Gastrocnemius medialis (tissue), 4 donors: ENCODE measurements around the gene FALEC. TPM values are rescaled to one million over a fixed set of nuclear protein-coding genes. Genes with fewer than 3 reads are reported as not detected.

ENCODE experiments used
- ATAC-seq, 2 donors: fragments of 150-250 bp; one replicate each; pipeline ENCODE4 v1.9.1; 2016
- DNase-seq, 2 donors: peaks; one replicate each; pipeline ENCODE4 v3.0.0-alpha.2; 2019
- H3K27ac ChIP-seq, 4 donors: fragments of 200-600 bp; sonication (generic); 1 replicate in 1 of 4; 2 replicates in 3 of 4; pipeline ENCODE4 v1.5.1; 2016 to 2018; ENCODE audit warnings: mild to moderate bottlenecking in 2 of 4, moderate library complexity in 1 of 4
- H3K27me3 ChIP-seq, 3 donors: fragments of 200-600 bp; sonication (generic) in 2 of 3; 1 replicate in 1 of 3; 2 replicates in 2 of 3; pipeline versions ENCODE4 v1.5.1 to v1.6.0; 2016 to 2019; ENCODE audit warnings: mild to moderate bottlenecking in 1 of 3, moderate library complexity in 1 of 3
- H3K36me3 ChIP-seq, 2 donors: fragments of 200-600 bp; sonication (generic) in 1 of 2; one replicate each; pipeline ENCODE4 v1.5.1; 2017 to 2018
- H3K4me1 ChIP-seq, 2 donors: fragments of 200-600 bp; sonication (generic) in 1 of 2; one replicate each; pipeline ENCODE4 v1.5.1; 2016 to 2017; ENCODE audit warnings: mild to moderate bottlenecking in 2 of 2
- H3K4me3 ChIP-seq, 4 donors: fragments of 200-600 bp; sonication (generic) in 3 of 4; 1 replicate in 1 of 4; 2 replicates in 3 of 4; pipeline ENCODE4 v1.5.1; 2016 to 2019; ENCODE audit warnings: mild to moderate bottlenecking in 2 of 4
- H3K9me3 ChIP-seq, 3 donors: fragments of 200-600 bp; sonication (generic) in 2 of 3; 1 replicate in 1 of 3; 2 replicates in 2 of 3; pipeline ENCODE4 v1.5.1; 2016 to 2019
- CTCF ChIP-seq, 5 experiments: fragments of 450-650 bp in 3 of 5; fragments of 200-600 bp in 2 of 5; sonication (generic) in 2 of 5; IDR thresholded peaks in 4 of 5; conservative IDR thresholded peaks in 1 of 5; 1 replicate in 4 of 5; 2 replicates in 1 of 5; pipeline ENCODE4 v1.5.1; 2016 to 2019; ENCODE audit warnings: antibody characterized with exemption in 5 of 5, mild to moderate bottlenecking in 3 of 5, moderate library complexity in 3 of 5
- POLR2A ChIP-seq, 2 donors: fragments of 450-650 bp; IDR thresholded peaks; one replicate each; pipeline ENCODE4 v1.6.1; 2017; ENCODE audit warnings: antibody characterized with exemption in 2 of 2, mild to moderate bottlenecking in 2 of 2, moderate library complexity in 2 of 2
- in situ Hi-C, 4 donors: fragments of 200-750 bp; cut with MboI; loops; one replicate each; pipeline versions ENCODE4 v1.15.0 to v1.8.0; 2017; ENCODE audit warnings: low sequenced_read_pairs in 4 of 4
- intact Hi-C: fragments of 100-400 bp; cut with DNase I; formaldehyde crosslinking; loops from one replicate; pipeline ENCODE4 v1.15.1; 2023; ENCODE audit warnings: low total_unique reads
- total RNA-seq, 4 donors: library from RNA; depleted of rRNA; stranded (reverse); fragments of >200 nt; gene quantifications; one replicate each; pipeline versions ENCODE4 v1.1.0 to v1.2.3, GENCODE V29; 2016

Gene FALEC
- total RNA-seq, 4 donors from 2014 or later, result not detected

GRCh38 chr1:150546294-150546937, 30.9 kb downstream of the FALEC start:
- intact Hi-C loops, result no loop called here
- H3K27ac ChIP-seq, result no peak overlapping the region
- no peaks in the 10 kb centered on the region for H3K9me3 ChIP-seq
- H3K4me3 ChIP-seq, result no peak overlapping the region
- ATAC-seq, result no peak
- TF ChIP-seq POLR2A (IDR thresholded peaks at IDR 0.05), result no peak
- TF ChIP-seq CTCF (IDR thresholded peaks at IDR 0.05 in 4 of 5, conservative IDR thresholded peaks at IDR 0.05 in 1 of 5), result no peak
- DNase-seq, result no peak
- H3K36me3 ChIP-seq, result no peaks in the 10 kb centered on the region
- H3K27me3 ChIP-seq, result no peaks in the 10 kb centered on the region
- peaks cover 9 to 13% of the 10 kb centered on the region in 2 donors for H3K4me1 ChIP-seq
- in situ Hi-C loops, result no loop called here

- Histone ChIP-seq H3K4me1 (peaks cover 24 to 29% of the 10 kb centered on the region in 2 donors), H3K4me3 (peak overlapping the region; percentile 62 to 92 (median 70)), H3K9me3 (no peaks in the 10 kb centered on the region), H3K27me3 (no peaks in the 10 kb centered on the region), H3K36me3 (no peaks in the 10 kb centered on the region), H3K27ac (peak overlapping the region; percentile 81 to 92 (median 90))
- in situ Hi-C loops (no loop called here), intact Hi-C loops (no loop called here)
- no peak for TF ChIP-seq CTCF (IDR thresholded peaks at IDR 0.05 in 4 of 5, conservative IDR thresholded peaks at IDR 0.05 in 1 of 5)
- no peak for TF ChIP-seq POLR2A (IDR thresholded peaks at IDR 0.05)
- DNase-seq (no peak), ATAC-seq (no peak)
Measured at GRCh38 chr1:150548324-150548631, 32.7 kb downstream of the FALEC start.

- intact Hi-C loops (no loop called here), in situ Hi-C loops (no loop called here)
- peak within 1 kb of the TSS; percentile 62 to 92 (median 70) for H3K4me3 ChIP-seq
- no peaks in the 10 kb centered on the region for H3K27me3 ChIP-seq
- H3K9me3 ChIP-seq, result no peaks in the 10 kb centered on the region
- ATAC-seq (peak; percentile 57 to 69), DNase-seq (peak in 1 of 2 donors; percentile 74)
- H3K27ac ChIP-seq, result peak within 1 kb of the TSS; percentile 81 to 92 (median 90)
- H3K36me3 ChIP-seq, result no peaks in the 10 kb centered on the region
- peak in 1 of 2 donors; percentile 58 for TF ChIP-seq POLR2A (IDR thresholded peaks at IDR 0.05)
- TF ChIP-seq CTCF (IDR thresholded peaks at IDR 0.05 in 4 of 5, conservative IDR thresholded peaks at IDR 0.05 in 1 of 5), result peak in 4 of 5 experiments; percentile 12 to 39 (median 22)
- peaks cover 28 to 35% of the 10 kb centered on the region in 2 donors for H3K4me1 ChIP-seq
Measured at GRCh38 chr1:150548632-150549495, 33.3 kb downstream of the FALEC start, which contains the start of gene ADAMTSL4. Gene ADAMTSL4, plus strand, starts transcription at chr1:150549408. Its CDS starts 2,881 bp downstream, at chr1:150552289.

- ATAC-seq, result peak; percentile 24 to 27
- no peaks in the 10 kb centered on the region for H3K36me3 ChIP-seq
- intact Hi-C loops (no loop called here), in situ Hi-C loops (no loop called here)
- no peaks in the 10 kb centered on the region for H3K9me3 ChIP-seq
- TF ChIP-seq CTCF (IDR thresholded peaks at IDR 0.05 in 4 of 5, conservative IDR thresholded peaks at IDR 0.05 in 1 of 5), result peak in 1 of 5 experiments; percentile 17
- TF ChIP-seq POLR2A (IDR thresholded peaks at IDR 0.05), result peak in 1 of 2 donors; percentile 62
- H3K4me1 ChIP-seq, result peaks cover 28 to 35% of the 10 kb centered on the region in 2 donors
- H3K27me3 ChIP-seq, result no peaks in the 10 kb centered on the region
- peak overlapping the region; percentile 81 to 92 (median 90) for H3K27ac ChIP-seq
- no peak for DNase-seq
- peak overlapping the region; percentile 62 to 92 (median 70) for H3K4me3 ChIP-seq
Measured at GRCh38 chr1:150549496-150550221, 34.1 kb downstream of the FALEC start.
